Measurements from ENCODE around the gene NELFA. TPM values are rescaled to one million over a fixed set of nuclear protein-coding genes. Genes with fewer than 3 reads are reported as not detected.

NELFA gene
- polyA plus RNA-seq, 1 experiment, result 9.3 TPM

DNA sequence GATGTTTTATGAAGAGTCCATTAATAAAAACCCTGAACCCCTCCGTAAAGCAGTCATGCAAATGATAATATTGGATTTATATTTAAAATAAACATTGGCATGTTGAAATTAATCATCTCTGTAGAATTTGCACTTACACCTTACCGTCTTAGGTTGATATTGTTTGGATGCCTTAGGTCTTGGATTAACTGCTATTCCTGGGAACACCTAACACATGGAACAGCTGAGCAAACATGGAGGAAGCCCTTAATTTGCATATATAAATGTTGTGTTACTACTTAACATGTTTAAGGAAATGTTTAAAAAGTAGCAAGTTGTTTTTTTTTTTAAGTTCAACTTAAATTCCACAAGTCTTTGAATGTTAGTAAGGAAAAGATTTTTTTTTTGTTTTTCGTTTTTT lies 75.1 kb downstream of the NELFA start:
- no peaks in the 10 kb centered on the region for H3K27me3 ChIP-seq (ENCODE audit: control insufficient read depth, insufficient read depth, low read length)
- ChIA-PET CTCF (interaction anchor here (0.6 kb wide), 1 partner anchor 148 kb away, joined by 3 read pairs; no protein-coding TSS in a partner anchor), POLR2A (interaction anchor here (0.7 kb wide), 1 partner anchor 53 kb away, joined by 5 read pairs; no protein-coding TSS in a partner anchor)
- TF ChIP-seq, protein P1, sequence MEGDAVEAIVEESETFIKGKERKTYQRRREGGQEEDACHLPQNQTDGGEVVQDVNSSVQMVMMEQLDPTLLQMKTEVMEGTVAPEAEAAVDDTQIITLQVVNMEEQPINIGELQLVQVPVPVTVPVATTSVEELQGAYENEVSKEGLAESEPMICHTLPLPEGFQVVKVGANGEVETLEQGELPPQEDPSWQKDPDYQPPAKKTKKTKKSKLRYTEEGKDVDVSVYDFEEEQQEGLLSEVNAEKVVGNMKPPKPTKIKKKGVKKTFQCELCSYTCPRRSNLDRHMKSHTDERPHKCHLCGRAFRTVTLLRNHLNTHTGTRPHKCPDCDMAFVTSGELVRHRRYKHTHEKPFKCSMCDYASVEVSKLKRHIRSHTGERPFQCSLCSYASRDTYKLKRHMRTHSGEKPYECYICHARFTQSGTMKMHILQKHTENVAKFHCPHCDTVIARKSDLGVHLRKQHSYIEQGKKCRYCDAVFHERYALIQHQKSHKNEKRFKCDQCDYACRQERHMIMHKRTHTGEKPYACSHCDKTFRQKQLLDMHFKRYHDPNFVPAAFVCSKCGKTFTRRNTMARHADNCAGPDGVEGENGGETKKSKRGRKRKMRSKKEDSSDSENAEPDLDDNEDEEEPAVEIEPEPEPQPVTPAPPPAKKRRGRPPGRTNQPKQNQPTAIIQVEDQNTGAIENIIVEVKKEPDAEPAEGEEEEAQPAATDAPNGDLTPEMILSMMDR (IDR thresholded peaks at IDR 0.05; ENCODE audit: low read depth, low read length), result no peak
- no peak overlapping the region for H3K27ac ChIP-seq (ENCODE audit: low read depth, low read length)
- no peak for DNase-seq (ENCODE audit: low read depth, low spot score)
- H3K9me3 ChIP-seq (ENCODE audit: control insufficient read depth, insufficient read depth, low read length), result no peaks in the 10 kb centered on the region; the same call in 1 of the 2 replicates
- H3K4me3 ChIP-seq (ENCODE audit: low read depth, low read length), result no peak overlapping the region

DNA sequence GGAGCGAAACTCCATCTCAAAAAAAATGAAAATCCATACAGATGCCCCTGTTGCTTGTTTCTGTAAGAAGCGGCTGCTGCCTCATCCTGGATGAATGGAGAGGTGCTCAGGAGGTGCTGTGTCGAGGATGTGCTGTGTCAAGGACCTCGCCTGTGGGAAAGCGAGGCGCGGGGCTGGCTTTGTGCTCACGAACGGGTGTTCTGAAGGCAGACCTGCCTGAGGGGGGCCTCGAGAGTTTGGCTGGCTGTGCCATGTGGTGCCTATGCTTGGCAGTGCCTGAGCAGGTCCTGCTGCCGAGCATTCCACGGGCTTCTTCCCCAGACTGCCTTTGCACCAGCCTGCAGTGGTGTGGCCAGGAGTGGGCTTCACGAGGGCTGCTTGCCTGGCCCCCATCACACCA lies 76.0 kb downstream of the NELFA start:
- ChIA-PET CTCF (no interaction called here), POLR2A (no interaction called here)
- TF ChIP-seq, protein P1 (IDR thresholded peaks at IDR 0.05; ENCODE audit: low read depth, low read length), result no peak
- H3K27ac ChIP-seq (ENCODE audit: low read depth, low read length), result no peak overlapping the region
- no peaks in the 10 kb centered on the region; the same call in 1 of the 2 replicates for H3K9me3 ChIP-seq (ENCODE audit: control insufficient read depth, insufficient read depth, low read length)
- DNase-seq (ENCODE audit: low read depth, low spot score), result no peak
- H3K4me3 ChIP-seq (ENCODE audit: low read depth, low read length), result no peak overlapping the region
- H3K27me3 ChIP-seq (ENCODE audit: control insufficient read depth, insufficient read depth, low read length), result no peaks in the 10 kb centered on the region

Small RNAs within 50 kb of the gene (small RNA-seq; reads per million reads assigned to genes)
- gene SCARNA22 (ENCODE audit: insufficient read length, low read depth), result 17.7 reads per million, percentile 78 among the genes with 10 or more reads in this experiment

Other genes starting within 250 kb of the NELFA start
- 0.06 and 0.21 TPM in 2 replicates for gene FGFR3, start 215.7 kb downstream of the NELFA start, polyA plus RNA-seq (2011; rRNA removed)
- gene LETM1, start 152.8 kb downstream of the NELFA start, polyA plus RNA-seq (2011; rRNA removed), result 11.9 and 15.2 TPM in 2 replicates
- gene NSD2, start 137.6 kb downstream of the NELFA start, polyA plus RNA-seq (2011; rRNA removed), result 23.7 and 26.4 TPM in 2 replicates
- not detected in 2 replicates for gene NAT8L, start 50.4 kb upstream of the NELFA start, polyA plus RNA-seq (2011; rRNA removed)
- 3.1 and 6.0 TPM in 2 replicates for gene HAUS3, start 233.1 kb upstream of the NELFA start, polyA plus RNA-seq (2011; rRNA removed)
- gene POLN, start 233.1 kb upstream of the NELFA start, polyA plus RNA-seq (2011; rRNA removed), result 0.35 and 0.42 TPM in 2 replicates

All from AG04450 (cell line).